HG02623 (cell line): ENCODE measurements around the gene HSF4.

Experiments used
- ATAC-seq: cut with Tn5 transposase; IDR thresholded peaks from one replicate; pipeline ENCODE4 v1.9.1; 2021; ENCODE audit warnings: moderate library complexity; ENCODE audit not compliant: unreplicated experiment

The HSF4 gene

GRCh38 chr16:67216612-67217490 lies 52.3 kb downstream of the HSF4 start:
- ATAC-seq: no peak
